SIG-M5 (cell line): ENCODE data around the gene DNAH11.

Experiments
- DNase-seq: peaks from one replicate; lab custom pipeline; 2025; lab: John Stamatoyannopoulos, UW

DNAH11 gene

DNA sequence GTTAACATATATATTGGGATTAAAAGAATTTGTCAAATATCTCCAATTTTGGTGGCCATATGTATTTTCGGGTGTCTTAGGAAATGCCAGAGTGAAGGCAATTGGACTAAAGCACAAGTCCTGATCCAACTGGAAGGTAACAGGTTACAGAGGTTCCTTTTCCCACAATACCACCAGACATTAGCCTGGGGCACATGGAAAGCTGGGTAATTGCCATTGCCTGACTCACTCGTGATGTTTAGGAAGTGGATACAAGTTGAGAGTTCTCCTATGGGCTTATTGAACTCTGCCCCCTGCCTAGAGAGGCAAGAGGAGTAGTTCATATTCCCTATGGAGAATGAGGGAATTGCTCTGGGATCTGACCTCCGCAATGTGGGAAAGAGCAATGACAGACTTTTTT lies 5.7 kb downstream of the DNAH11 start:
- DNase-seq, result no peak

DNA sequence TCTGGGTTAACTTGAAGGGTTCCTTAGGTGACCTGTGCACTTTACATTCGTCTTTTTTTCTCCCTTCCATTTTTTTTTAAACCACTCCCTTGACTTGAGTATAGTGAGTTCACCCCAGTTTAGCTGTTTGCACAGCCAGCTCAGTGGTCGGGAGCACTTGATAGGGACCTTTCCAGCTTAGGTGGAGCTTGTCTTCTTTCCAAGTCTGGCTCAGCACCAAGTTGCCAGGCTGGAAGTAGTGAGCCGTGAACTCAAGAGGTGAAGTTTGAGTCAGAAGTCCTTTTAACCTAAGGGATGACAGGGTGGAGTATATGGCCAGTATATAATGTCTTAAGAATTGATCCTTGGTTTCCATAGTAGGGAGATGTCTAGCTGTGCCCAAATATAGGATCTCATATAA lies 7.2 kb downstream of the DNAH11 start:
- DNase-seq, result no peak

DNA sequence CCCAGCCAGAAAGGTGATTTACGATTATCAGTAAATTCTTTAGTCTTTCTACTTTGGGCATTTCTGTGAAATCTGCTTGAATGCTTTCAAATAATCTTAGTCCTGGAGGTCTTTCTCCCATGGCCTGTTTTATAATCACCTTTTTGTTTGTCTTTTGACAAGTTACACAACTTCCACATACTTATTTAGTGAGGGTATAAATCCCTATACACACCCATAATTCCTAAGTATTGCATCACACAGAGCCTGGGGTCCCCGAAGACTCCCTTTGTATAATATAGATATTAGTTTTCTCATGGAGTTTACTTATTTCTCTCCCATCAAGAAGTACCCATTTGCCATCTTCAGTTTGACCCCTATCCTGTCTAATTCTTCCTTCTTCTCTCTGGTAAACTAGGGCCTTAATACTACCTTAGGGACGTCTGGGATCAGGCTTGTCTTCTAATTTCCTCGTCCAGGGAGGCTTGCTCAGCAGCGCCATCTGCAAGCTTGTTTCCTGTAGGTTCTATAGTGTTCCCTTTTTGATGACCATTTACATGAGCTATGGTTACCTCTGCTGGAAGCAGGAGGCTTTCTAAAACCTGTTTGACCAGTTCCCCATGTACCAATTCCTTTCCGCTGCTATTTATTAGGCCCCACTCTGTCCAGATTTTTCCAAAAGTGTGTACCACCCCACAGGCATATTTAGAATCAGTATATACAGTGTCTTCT lies 8.1 kb downstream of the DNAH11 start:
- DNase-seq, result no peak

DNA sequence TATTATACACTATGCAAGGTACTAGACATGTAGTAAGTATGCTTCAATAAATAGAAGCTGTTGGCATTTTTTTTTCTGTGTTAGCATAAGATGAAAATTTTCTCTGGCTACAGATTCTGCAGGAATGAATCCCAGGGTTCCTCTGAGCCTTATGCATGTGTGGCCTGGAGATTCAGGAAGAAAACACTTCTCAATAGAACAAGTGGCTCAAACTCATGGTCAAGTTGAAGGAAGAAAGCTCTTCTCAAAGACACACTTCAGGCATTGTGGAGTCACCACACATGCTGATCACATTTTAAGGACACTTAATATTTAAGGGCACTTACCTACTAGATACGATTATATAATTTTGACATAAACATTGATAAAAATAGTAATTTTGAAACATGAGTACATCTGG lies 19.5 kb downstream of the DNAH11 start:
- DNase-seq, result no peak

DNA sequence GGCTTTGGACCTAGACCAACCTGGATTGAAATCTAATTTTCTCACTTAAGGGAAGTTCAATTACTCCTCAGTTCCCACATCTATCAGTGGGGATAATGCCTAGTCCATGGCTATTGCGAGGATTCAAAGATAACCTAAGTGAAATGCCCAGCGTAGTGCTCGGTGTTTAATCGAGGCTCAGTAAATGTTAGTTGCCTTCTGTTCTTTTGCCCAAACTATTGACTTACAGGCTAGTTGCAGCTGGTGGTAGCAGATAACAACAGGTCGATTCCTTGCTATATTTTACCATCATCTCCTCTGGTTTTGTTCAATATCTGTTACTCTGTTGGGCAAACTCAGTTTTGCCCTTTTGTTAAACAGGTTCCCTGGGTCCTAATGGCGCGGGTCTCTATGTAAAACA lies 22.8 kb downstream of the DNAH11 start:
- no peak for DNase-seq

DNA sequence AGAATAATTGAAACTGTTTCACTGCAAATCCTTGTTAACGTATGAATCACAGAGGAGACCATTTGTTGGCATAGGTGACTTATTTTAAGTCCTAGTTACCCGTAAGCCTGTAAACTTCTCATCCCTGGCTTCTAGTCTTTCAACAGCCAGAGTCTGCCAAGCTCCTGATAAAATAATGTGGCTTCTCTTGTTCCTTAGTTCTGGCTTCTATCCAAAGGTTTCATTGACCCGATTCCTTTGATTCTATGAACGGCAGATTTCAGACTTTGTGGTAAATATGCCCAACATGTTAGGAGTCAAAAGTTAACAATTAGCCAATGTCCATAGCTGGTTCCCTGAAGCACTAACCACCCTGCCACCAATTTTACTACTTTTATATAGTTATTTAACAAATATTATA lies 23.3 kb downstream of the DNAH11 start:
- no peak for DNase-seq

DNA sequence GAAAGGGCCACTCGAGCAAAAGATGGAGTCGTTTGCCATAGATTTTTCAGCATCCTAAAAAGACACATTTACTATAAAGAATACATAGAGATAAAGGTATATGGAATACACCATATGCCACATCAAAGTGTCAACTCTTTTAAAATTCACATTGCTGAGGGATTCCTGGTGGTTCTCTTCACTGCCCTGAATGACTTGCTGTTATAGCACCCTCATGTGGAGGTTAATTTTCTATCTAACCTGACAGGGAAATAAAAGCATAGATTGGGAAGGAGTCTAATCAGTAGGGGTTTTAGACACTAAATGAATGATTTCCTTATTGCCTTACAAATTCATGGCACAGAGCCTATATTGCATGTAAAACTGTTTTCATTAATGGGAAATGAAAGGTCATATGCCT lies 25.9 kb downstream of the DNAH11 start:
- DNase-seq, result no peak

DNA sequence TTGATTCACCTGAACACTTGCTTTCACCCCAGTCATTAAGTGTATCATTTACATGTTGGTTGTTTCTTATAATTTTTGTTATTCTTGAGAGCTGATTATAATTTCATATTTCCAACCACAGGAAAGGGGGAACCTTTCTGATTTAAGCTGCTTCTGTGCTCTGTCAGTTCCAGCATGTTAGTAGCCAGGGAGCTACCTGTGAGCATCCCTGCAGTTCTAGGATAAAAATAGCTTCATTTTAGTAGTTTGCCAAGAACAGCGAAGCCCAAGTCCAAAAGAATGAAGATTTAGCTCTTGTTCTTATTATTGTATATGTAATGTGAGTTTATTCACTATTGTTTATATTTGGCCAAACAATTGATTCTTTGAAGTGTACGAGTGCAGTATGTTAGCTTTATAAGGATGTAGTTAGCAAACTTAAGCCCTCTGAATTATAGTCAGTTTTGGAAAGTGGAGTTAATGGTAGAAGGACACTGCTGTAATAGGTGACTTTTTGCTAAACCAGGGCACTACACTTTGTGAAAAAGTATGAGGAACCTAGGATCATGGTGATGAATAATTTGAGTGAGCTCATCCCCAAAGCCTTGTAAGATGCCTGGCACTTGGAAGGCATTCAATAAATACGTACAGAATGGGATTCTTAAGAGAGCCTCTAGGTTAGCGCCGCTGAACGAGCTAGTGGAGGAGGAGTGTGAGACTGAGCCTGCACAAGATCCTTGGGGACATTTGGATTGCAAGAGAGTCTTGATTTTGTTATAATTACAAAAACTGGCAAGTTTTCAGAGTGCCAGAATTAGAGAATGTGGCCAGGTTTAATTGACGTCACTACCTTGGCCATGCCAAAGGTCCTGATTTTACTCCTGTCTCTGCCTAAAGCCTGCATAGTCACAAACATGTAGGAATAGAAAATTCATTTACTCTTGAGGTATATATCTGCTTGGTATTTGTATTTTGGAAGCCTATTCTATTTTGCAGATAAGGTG lies 29.8 kb downstream of the DNAH11 start:
- no peak for DNase-seq

DNA sequence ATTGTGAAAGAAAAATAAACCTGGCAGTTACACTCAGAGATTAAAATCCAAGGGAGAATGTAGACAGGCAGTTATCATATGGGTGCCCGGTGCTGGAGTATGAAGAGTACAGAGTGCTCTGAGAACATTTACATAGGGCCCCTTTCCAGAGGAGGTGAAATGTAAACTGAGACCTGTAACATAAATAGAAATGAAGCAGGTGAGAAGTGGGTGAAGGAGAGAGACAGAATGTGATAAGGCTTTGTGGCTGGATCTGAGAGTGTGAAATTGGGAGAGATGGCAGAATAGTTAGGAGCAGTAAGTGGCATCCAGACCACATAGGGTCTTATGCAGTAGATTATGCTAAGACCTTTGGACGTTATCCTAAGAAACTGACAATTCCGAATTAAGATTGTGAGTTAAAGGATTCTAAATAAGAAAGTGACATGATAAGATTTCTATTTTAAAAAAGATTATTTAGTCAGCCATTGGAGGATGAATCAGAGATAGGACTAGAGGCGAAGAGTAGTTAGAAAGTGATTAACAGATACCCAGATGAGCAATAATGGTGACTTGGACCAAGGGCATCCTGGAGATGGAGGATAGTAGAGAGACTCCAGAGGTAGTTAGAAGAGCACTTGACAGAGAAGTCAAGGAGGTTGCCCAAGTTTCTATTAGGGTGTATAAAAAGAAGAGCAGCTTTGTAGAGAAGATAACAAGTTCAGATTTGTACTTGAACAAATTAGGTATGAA lies 36.7 kb downstream of the DNAH11 start:
- DNase-seq, result no peak

DNA sequence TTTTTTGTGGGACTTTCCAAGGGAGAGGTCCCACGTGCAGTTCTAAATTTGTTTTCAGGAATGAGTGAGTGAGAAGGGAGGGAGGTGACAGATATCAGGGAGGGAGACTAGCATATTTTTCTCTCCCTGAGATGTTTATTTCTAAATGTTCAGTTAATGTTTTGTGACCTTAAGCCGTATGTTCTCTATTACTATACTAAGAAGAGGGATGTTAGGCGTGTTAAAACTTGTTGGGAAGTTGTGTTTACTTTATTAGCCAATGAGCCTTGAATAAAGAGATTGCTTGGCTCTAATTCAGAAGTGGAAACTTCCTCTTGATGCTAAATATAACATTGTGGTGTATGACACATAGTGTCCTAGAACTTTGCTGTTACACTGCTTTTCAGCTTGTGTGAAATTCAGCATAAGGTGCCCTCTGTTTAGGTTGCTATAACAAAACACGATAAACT lies 37.3 kb downstream of the DNAH11 start:
- peak; percentile 31 for DNase-seq

DNA sequence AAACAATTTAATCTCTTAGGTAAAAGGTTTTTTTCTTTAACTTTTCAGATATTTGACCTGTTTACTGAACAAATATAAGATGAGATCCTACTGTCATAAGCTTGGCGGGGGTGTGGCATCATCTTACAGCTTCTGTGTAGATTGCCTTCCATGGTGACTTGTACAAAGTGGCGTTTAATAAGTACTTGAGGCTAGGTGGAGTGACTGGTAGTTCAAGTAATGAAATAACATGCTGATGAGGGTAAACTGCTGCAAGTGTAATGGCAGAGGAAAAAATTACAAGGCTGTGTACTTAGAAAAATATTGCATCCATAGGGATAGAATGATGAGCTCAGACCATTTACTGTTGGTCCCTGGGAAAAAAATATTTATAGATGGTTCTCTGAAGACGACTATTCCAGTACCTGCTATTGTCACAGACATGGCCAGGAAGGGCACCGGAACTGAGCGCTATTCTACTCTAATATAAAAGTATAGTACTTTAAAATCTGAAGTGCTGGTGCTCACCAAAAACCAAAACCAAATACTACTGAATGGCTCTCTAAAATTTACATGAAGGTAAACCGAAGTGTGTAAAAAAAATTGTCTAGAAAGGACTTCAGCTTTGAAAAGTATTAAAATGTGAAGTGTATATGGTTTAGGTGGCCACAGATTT lies 42.4 kb downstream of the DNAH11 start:
- no peak for DNase-seq

DNA sequence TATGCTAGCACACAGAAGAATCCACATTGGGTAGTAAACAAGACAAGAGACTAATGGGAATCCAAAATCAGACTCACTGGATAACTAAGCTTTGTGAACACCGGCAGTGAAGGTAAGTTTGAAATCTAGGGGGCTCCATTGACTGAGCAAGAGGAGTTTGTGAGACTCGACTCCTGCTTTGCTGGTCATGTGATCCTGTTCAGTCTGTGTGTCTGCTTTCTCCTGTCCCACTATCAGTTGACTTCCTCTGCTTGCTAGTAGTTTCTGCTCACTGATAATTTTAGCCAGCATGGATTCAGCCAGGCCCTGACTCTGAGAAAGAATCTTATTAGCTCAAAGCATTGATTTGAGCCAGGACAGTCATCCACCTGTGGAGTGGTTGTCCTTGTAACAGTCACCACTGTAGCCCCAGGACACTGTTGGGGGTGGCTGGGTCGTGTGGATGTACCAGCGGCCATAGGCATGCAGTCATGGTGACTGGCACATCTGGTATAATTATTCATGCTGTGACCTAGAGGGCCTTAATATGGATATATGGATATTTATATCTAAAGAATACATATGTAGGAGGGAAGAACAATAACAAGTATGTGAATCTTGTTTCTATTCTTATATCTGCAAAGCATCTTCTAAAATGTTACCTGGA lies 44.4 kb downstream of the DNAH11 start:
- no peak for DNase-seq

DNA sequence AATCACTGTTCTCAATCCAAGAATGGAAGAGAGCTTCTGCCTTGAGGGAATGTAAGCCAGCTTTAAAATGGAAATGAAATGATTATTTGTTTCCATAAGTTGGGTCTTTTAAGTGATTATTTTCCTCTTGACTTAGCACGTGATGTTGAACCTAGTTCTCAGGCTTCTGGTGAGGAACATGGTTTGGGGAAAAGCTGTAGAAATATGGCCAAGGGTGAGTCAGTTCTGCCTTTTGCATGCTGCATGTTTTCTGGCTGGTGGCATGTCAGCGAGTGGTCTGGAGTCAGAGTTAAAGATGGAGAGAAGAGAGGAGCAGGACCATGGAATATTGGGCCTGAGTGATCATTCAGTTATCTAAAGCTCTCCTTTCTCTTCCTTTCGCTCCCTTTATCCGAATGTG lies 54.0 kb downstream of the DNAH11 start:
- DNase-seq, result no peak

DNA sequence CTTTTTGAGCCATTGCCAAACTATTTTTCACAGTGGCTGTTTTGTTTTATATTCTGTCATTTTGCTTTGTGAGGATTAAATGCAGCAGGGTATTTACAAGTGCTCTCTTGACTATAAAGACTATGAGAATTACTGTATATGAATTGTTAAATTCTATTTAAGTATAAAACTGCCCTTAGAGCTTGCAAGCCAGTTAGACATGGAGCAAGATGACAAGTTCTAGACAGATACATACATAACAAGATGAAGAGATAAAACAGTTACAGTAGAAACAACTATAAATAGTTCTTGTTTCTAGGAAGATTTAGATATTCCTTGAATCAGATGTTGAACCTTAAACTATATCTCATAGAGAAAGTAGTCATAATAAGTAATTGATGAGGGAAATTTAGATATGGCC lies 60.6 kb downstream of the DNAH11 start:
- no peak for DNase-seq

DNA sequence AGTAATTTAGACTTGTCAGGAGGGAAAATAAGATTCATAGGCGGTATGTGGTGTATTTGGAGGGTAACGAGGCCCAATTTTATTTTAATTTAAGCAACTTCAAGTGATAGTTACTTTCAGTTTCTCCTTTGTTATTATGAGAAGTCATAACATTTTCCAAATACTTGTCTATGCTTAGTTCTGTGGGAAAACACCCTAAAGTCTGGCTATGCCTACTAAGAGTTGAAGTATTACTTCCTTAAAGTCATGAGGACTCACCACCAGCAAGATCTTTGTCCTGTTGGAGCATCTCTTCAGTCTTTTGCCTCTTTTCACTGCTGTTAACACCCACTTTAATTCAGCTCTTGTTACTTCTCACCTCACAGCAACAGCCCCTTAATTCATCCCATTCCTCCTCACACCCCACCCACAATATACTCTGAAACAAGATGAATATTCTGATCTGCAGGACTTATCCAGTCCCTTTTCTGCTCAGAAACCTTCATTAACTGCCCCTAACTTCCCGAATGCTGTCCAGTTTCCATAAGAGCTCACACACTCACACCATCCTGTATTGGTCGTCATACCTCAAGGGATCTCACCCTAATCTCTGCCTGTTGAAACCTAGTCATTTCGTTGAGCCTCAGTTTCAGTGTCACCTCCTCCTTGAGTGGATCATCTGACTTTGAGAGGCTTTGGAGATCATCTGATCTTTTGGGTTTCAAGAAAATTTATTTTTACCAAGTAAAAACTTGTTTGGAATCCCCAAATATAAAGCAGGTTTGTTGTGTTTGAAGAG lies 61.3 kb downstream of the DNAH11 start:
- no peak for DNase-seq

DNA sequence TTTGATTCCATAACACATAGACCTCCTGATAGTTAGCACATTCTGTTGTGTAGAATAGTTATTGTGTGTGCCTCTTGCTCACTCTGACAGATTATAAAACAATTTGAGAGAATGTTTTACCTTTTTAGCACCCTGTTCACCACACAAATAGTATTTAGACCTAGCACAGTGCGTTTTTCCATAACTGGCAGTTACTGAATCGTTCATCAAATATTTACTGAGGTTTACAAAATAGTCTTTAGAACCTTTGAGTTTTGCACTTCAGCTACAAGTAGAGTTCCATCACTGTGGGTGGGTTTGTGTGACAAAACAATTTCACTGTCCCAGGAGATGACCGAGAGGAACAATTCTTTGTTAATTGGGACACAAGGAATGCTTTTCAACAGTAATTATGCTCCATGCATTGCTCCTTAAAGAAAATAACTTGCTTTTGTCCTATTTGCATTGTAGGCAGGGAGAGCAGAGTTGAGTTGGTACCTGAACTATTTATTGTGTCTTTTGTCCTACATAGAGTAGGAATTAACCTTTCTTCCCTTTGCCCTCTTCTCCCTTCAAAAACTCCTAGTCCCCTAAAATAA lies 62.3 kb downstream of the DNAH11 start:
- DNase-seq, result no peak

DNA sequence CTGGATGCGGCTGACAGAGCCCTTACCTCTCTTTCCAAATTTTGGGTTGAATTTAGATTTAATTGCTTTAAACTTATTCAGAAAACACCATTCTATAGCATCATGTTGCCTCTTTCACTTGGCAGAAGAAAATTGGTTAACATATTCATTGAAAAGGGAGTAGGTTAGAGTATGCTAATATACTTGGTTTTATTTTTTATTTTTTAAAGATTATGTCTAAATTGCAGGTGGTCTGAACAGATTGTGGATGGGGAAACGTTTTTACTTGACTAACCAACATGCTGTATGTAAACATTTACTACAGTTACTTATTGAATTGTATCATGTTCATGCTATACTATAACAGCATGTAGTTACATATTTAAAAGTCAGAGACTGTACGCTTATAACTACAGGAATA lies 65.6 kb downstream of the DNAH11 start:
- no peak for DNase-seq

DNA sequence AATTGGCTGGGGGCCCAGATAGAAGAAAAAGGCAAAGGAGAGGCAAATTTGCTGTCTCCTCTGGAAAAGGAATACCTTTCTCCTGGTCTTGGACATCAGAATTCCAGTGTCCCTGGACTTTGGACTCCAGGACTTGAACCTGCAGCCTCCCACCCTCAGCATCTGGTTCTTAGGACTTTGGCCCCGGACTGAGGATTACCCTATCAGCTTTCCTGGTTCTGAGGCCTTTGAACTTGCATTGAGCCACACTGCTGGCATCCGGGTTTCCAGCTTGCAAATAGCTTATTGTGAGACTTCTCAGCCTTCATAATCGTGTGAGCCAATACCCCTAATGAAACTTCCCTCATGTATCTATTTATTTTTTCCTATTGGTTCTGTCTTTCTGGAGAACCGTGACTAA lies 68.3 kb downstream of the DNAH11 start:
- DNase-seq, result no peak

DNA sequence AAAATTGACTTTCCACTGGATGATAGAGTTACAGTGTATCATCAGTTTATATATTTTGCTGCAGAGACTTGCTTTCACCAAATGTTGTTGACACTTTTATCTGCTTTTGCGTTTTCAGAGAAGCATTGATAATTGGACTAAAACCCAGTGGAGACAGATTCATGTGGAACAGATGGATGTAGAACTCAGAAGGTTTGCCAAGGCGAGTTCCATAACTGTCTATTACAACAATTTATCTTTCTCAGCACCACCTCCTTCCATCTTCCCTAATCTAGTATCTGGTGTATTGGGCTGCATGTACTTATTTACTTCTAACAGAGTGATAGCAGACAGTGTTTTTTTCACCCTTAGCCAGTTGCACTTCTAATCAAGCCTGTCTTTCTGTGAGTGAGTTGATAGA lies 73.3 kb downstream of the DNAH11 start:
- DNase-seq, result no peak

DNA sequence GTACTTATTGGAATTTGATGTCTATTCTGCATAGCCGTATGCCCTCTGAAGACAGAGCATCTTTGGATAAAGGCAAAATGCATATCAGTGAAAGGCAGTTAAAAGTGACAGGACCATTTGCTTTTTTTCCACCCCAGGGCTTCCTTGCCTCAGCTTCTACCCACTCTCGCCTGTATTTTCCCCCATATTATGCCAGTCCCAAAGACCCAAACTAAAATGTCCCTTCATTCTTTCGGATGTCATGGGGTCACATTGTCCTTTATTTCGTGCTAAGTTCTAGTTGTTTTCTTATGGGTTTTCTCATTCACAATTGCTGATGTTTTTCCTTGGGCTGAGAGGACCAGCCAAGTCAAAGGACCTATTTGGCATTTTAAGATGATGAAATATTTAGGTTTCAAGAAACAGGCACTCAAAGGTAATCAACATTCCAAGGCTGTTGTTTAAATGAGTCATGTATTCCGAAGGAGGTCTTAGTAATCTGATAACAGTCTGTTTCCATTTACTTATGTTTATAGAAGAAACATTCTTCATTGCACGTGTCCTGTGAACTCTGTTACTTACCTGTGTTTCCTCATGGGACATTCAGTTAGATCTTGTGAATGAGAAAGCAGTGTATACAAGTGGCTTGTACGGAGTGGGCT lies 74.1 kb downstream of the DNAH11 start:
- no peak for DNase-seq
